SK-N-SH (cell line): ENCODE results near the gene CD320. TPM values are rescaled to one million over a fixed set of nuclear protein-coding genes. Genes with fewer than 3 reads are reported as not detected.

Source experiments
- CTCF ChIA-PET: fragments of 300-600, 350-600 bp; formaldehyde crosslinking; extraction: SDS; loops from one replicate; lab custom pipeline; 2021; lab: Yijun Ruan, JAX
- POLR2A ChIA-PET: fragments of 350-600 bp; sonication (Branson Sonifier 250); formaldehyde crosslinking; extraction: SDS; loops from one replicate; lab custom pipeline; 2020; ENCODE audit warnings: antibody characterized with exemption, inconsistent platforms; lab: Yijun Ruan, JAX
- DNase-seq: peaks from one replicate; pipeline ENCODE4 v3.0.0; 2012
- H2AFZ ChIP-seq: fragments of 200-600 bp; sonication (generic); 2 replicates; pipeline ENCODE4 v1.8.1; 2016; ENCODE audit warnings: antibody characterized with exemption, mild to moderate bottlenecking, low read depth
- H3F3A ChIP-seq: fragments of 200-600 bp; sonication (generic); replicated peaks from 2 replicates; pipeline ENCODE3; 2016; ENCODE audit warnings: antibody characterized with exemption, mild to moderate bottlenecking; ENCODE audit not compliant: insufficient read depth
- H3K27ac ChIP-seq, 2 experiments: fragments of 200-500 bp in 1 of 2; fragments of 200-600 bp in 1 of 2; sonication (Bioruptor generic) in 1 of 2; sonication (generic), shearing (Covaris generic) in 1 of 2; 2 replicates each; pipeline versions ENCODE4 v1.5.1 to v1.6.1; 2014 to 2016; ENCODE audit warnings: low read depth in 2 of 2, inconsistent platforms in 1 of 2, low read length in 1 of 2, mild to moderate bottlenecking in 1 of 2, mixed read lengths in 1 of 2
- H3K27me3 ChIP-seq: fragments of 200-600 bp; sonication (generic), shearing (Covaris generic); 2 replicates; pipeline ENCODE4 v1.6.1; 2016; ENCODE audit warnings: mixed run types; ENCODE audit not compliant: insufficient read depth
- H3K36me3 ChIP-seq, 2 experiments: fragments of 200-500 bp in 1 of 2; fragments of 200-600 bp in 1 of 2; sonication (Bioruptor generic) in 1 of 2; sonication (generic) in 1 of 2; replicated peaks in 1 of 2; 2 replicates each; pipeline versions ENCODE3 to v1.5.1; 2014 to 2016; ENCODE audit warnings: low read length in 1 of 2, mild to moderate bottlenecking in 1 of 2; ENCODE audit not compliant: insufficient read depth in 2 of 2, control insufficient read depth in 1 of 2
- H3K4me1 ChIP-seq, 2 experiments: fragments of 200-500 bp in 1 of 2; fragments of 200-600 bp in 1 of 2; sonication (Bioruptor generic) in 1 of 2; sonication (generic), shearing (Covaris generic) in 1 of 2; 2 replicates each; pipeline versions ENCODE4 v1.5.1 to v1.6.1; 2014 to 2016; ENCODE audit warnings: low read depth in 1 of 2, low read length in 1 of 2, mixed run types in 1 of 2; ENCODE audit not compliant: insufficient read depth in 2 of 2, control insufficient read depth in 1 of 2
- H3K4me2 ChIP-seq: fragments of 200-600 bp; sonication (generic), shearing (Covaris generic); 2 replicates; pipeline ENCODE4 v1.6.1; 2017; ENCODE audit warnings: mixed run types
- H3K4me3 ChIP-seq, 2 experiments: fragments of 200-500 bp in 1 of 2; fragments of 200-600 bp in 1 of 2; sonication (Bioruptor generic) in 1 of 2; sonication (generic), shearing (Covaris generic) in 1 of 2; 2 replicates each; pipeline versions ENCODE4 v1.5.1 to v1.8.1; 2014 to 2016; ENCODE audit warnings: low read depth in 2 of 2, inconsistent platforms in 1 of 2, low read length in 1 of 2, mild to moderate bottlenecking in 1 of 2, mixed read lengths in 1 of 2, moderate library complexity in 1 of 2
- H3K79me2 ChIP-seq: fragments of 200-600 bp; sonication (generic); 2 replicates; pipeline ENCODE4 v1.8.1; 2017; ENCODE audit warnings: mild to moderate bottlenecking; ENCODE audit not compliant: insufficient read depth
- H3K9ac ChIP-seq: fragments of 200-600 bp; sonication (generic); 2 replicates; pipeline ENCODE4 v1.6.1; 2017; ENCODE audit warnings: mixed run types
- H3K9me2 ChIP-seq: fragments of 200-600 bp; sonication (generic); 2 replicates; pipeline ENCODE4 v1.6.1; 2017; ENCODE audit warnings: mixed run types
- H3K9me3 ChIP-seq: fragments of 200-600 bp; sonication (generic); 2 replicates; pipeline ENCODE4 v1.6.1; 2017; ENCODE audit warnings: mixed run types, mild to moderate bottlenecking, moderate library complexity
- H4K20me1 ChIP-seq: fragments of 200-600 bp; sonication (generic); 2 replicates; pipeline ENCODE4 v1.6.1; 2017; ENCODE audit warnings: mild to moderate bottlenecking, mixed run types; ENCODE audit not compliant: insufficient read depth
- CTCF ChIP-seq: fragments of 200-600 bp; sonication (generic); IDR thresholded peaks from 2 replicates; pipeline ENCODE4 v1.6.1; 2017; ENCODE audit warnings: antibody characterized with exemption, mild to moderate bottlenecking, moderate library complexity
- NFIC ChIP-seq: IDR thresholded peaks from 2 replicates; pipeline ENCODE4 v1.4.0; 2012; ENCODE audit warnings: borderline replicate concordance
- NRF1 ChIP-seq: IDR thresholded peaks from 2 replicates; pipeline ENCODE4 v1.6.1; 2012; ENCODE audit warnings: low read depth, mild to moderate bottlenecking, low read length
- SMC3 ChIP-seq: IDR thresholded peaks from 2 replicates; pipeline ENCODE4 v1.6.1; 2012; ENCODE audit warnings: low read depth, low read length, improper control_type of control experiment
- WGBS: methylation state at CpG from one replicate; pipeline ENCODE4 v1.1.6; 2017; ENCODE audit warnings: low lambda C conversion rate; 5-methylcytosine and 5-hydroxymethylcytosine counted together
- polyA plus RNA-seq, 3 experiments: library from polyadenylated mRNA; depleted of rRNA; stranded (reverse); fragments of >200 nt; gene quantifications; 2 replicates each; pipeline ENCODE4 v1.2.3, GENCODE V29; 2012
- TF ChIP-seq, protein P1 (sequence below): IDR thresholded peaks from 2 replicates; pipeline ENCODE4 v1.4.0; 2012; ENCODE audit warnings: low read depth

CD320 gene
- polyA plus RNA-seq, 1 of the 3 experiments (the other 2 are of a cell fraction) = 129 TPM

DNA sequence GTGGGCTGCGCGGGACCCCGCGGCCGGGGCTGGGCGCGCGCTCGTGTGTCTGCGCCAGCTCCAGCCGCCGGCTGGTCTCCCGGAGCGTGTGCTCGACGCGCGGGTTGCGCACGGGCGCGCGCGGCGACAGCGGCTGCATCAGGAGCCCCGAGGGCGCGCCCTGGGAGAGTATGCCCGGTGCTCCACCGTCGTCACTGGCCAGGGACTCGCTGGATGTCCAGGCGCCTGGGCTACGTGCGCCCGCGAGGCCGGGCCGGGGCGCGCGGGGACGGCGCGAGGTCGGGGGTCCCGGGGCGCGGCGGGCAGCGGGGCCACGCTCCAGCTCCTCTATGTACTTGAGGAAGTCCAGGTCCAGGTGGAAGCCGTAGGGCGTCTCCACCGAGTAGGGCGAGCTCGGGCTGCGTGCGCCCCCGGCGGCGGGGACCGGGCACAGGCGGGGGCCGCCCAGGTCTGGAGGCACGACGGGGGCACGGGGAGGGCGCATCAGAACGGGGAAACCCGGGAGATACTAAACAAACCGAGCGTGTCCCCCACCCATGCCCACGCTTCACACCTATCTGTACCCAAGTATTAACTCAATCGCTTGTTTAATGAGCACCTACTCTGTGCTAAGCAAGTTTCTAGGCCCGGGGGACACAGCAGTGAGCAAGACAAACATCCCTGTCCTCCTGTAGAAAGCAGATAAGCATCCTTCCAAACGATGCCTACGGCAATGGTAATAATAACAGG is 27.3 kb upstream of the CD320 start:
- Histone ChIP-seq H3K9me2 (no peaks in the 10 kb centered on the region), H3K4me2 (no peak overlapping the region), H3K27me3 (peaks cover 47% of the 10 kb centered on the region), H3K4me1 (no peaks in the 10 kb centered on the region; a peak in 1 of 4 replicates), H4K20me1 (no peaks in the 10 kb centered on the region), H3F3A (no peaks in the 10 kb centered on the region), H3K27ac (no peak overlapping the region), H2AFZ (no peak overlapping the region), H3K36me3 (no peaks in the 10 kb centered on the region), H3K4me3 (peak overlapping the region; percentile 37 to 39; a peak in 3 of 4 replicates), H3K9ac (no peak overlapping the region), H3K79me2 (no peaks in the 10 kb centered on the region), H3K9me3 (no peaks in the 10 kb centered on the region)
- ChIA-PET POLR2A (interaction anchor here (0.6 to 1.3 kb wide), 3 partner anchors 14 to 641 kb away, joined by 3 to 5 read pairs (median 4); partner anchors contain the start of genes NDUFA7, RPS28 and ZNF414), CTCF (interaction anchor here (0.8 to 4.0 kb wide), 10 partner anchors 12 to 179 kb away, joined by 3 to 27 read pairs (median 4); partner anchors contain the start of genes NDUFA7, RPS28 and ZNF414)
- TF ChIP-seq NFIC (no peak), CTCF (peak; percentile 29), SMC3 (no peak)
- peak; percentile 61 for DNase-seq
- 7% methylated on average over 11 of the region's 79 CpGs for WGBS

DNA sequence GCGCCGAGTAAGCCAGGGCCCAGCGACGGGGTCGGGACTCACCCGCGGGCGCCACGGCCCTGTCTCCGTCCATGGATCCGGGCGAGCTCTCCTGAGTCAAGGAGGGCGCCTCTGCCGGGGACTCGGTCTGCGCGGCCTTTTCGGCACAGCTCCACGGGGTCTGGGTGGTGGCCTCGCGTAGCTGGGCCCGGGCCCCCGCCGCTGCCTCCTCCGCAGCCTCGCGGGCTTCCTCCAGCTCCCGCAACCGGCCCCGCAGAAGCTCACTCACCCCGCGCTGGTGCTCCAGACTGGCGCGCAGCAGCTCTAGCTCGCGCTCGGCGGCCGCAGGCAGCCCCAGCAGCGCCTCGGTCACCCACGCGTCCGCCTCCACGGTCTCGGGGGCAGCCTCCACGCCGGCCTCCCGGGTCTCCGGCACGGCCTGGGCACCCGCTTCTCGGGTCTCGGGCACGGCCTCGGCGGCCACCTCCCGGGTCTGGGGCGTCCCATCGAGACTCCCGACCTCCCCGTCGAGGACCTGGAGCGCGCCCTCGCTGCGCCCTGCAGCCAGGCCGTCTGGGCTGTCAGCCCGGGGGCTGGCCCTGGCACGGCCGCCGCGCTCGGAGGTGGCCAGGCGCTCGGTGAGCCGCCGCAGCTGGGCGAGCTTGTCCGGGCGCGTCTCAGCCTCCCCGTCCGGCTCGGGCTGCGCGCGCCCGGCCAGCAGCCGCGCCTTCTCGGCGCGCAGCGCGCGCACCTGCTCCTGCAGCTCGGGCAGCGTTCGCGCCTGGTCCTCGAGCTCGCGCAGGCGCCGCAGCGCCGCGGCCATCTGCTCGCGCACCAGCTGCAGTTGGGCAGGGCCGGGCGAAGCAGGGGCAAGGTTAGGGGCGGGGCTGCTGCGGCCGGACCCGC is 26.5 kb upstream of the CD320 start:
- H3K4me1 ChIP-seq = no peaks in the 10 kb centered on the region; a peak in 1 of 4 replicates
- no peak overlapping the region for H2AFZ ChIP-seq
- H3K79me2 ChIP-seq = no peaks in the 10 kb centered on the region
- H4K20me1 ChIP-seq = no peaks in the 10 kb centered on the region
- no peaks in the 10 kb centered on the region for H3K36me3 ChIP-seq
- TF ChIP-seq NRF1 = peak; percentile 73
- TF ChIP-seq, protein P1, sequence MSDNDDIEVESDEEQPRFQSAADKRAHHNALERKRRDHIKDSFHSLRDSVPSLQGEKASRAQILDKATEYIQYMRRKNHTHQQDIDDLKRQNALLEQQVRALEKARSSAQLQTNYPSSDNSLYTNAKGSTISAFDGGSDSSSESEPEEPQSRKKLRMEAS = no peak
- peak overlapping the region; percentile 24; the same call in 1 of the 2 replicates for H3K4me2 ChIP-seq
- CTCF ChIA-PET = interaction anchor here (0.8 to 4.0 kb wide), 12 partner anchors 9 to 171 kb away, joined by 3 to 27 read pairs (median 4); partner anchors contain the start of genes KANK3, NDUFA7 and RPS28
- H3K27ac ChIP-seq = no peak overlapping the region
- no peaks in the 10 kb centered on the region for H3K9me3 ChIP-seq
- POLR2A ChIA-PET = interaction anchor here (0.6 to 1.3 kb wide), 4 partner anchors 13 to 641 kb away, joined by 3 to 5 read pairs (median 4); partner anchors contain the start of genes NDUFA7, RPS28 and ZNF414
- H3K27me3 ChIP-seq = peaks cover 47% of the 10 kb centered on the region
- H3K9me2 ChIP-seq = no peaks in the 10 kb centered on the region
- peak overlapping the region; percentile 37 to 39; a peak in 3 of 4 replicates for H3K4me3 ChIP-seq
- no peak overlapping the region for H3K9ac ChIP-seq
- 7% methylated on average over 3 of the region's 117 CpGs for WGBS
- H3F3A ChIP-seq = no peaks in the 10 kb centered on the region
- peak; percentile 86 for DNase-seq
